SJCRH30 (cell line): ENCODE measurements around the gene NLRP3. TPM values are rescaled to one million over a fixed set of nuclear protein-coding genes. Genes with fewer than 3 reads are reported as not detected.
A peak's percentile ranks its signal among the peaks of the same experiment; 100 is the strongest.
"Not testable (repeated sequence)": the region's sequence is repeated elsewhere in the genome, so short reads cannot be mapped to it uniquely, and the experiment has no call there.

Experiments
- DNase-seq, 2 experiments: peaks; one replicate each; pipeline ENCODE4 v3.0.0-alpha.2; 2015 to 2020
- H3K27ac ChIP-seq: fragments of 250-450 bp; sonication (Bioruptor Pico); 2 replicates; pipeline ENCODE4 v1.5.1; 2020; ENCODE audit warnings: mild to moderate bottlenecking, moderate library complexity
- H3K27me3 ChIP-seq: fragments of 250-450 bp; sonication (Bioruptor Pico); 2 replicates; pipeline ENCODE4 v1.5.1; 2020; ENCODE audit warnings: mild to moderate bottlenecking, moderate library complexity
- H3K36me3 ChIP-seq: fragments of 250-450 bp; sonication (Bioruptor Pico); 2 replicates; pipeline ENCODE4 v1.5.1; 2020; ENCODE audit warnings: mild to moderate bottlenecking, moderate library complexity
- H3K4me1 ChIP-seq: fragments of 250-450 bp; sonication (Bioruptor Pico); 2 replicates; pipeline ENCODE4 v1.5.1; 2020; ENCODE audit warnings: mild to moderate bottlenecking, moderate library complexity
- H3K4me3 ChIP-seq: fragments of 250-450 bp; sonication (Bioruptor Pico); 2 replicates; pipeline ENCODE4 v1.5.1; 2020; ENCODE audit warnings: mild to moderate bottlenecking, moderate library complexity
- H3K9me3 ChIP-seq: fragments of 250-450 bp; sonication (Bioruptor Pico); replicated peaks from 2 replicates; pipeline ENCODE4 v1.5.1; 2020; ENCODE audit warnings: mild to moderate bottlenecking, moderate library complexity
- total RNA-seq: library from RNA; depleted of rRNA; stranded (reverse); fragments of >200 nt; shearing (Covaris generic); gene quantifications from 2 replicates; pipeline ENCODE4 v1.2.3, GENCODE V29; 2014; rRNA removed

NLRP3 gene
- total RNA-seq, result 0.05 and 0.36 TPM in 2 replicates

DNA sequence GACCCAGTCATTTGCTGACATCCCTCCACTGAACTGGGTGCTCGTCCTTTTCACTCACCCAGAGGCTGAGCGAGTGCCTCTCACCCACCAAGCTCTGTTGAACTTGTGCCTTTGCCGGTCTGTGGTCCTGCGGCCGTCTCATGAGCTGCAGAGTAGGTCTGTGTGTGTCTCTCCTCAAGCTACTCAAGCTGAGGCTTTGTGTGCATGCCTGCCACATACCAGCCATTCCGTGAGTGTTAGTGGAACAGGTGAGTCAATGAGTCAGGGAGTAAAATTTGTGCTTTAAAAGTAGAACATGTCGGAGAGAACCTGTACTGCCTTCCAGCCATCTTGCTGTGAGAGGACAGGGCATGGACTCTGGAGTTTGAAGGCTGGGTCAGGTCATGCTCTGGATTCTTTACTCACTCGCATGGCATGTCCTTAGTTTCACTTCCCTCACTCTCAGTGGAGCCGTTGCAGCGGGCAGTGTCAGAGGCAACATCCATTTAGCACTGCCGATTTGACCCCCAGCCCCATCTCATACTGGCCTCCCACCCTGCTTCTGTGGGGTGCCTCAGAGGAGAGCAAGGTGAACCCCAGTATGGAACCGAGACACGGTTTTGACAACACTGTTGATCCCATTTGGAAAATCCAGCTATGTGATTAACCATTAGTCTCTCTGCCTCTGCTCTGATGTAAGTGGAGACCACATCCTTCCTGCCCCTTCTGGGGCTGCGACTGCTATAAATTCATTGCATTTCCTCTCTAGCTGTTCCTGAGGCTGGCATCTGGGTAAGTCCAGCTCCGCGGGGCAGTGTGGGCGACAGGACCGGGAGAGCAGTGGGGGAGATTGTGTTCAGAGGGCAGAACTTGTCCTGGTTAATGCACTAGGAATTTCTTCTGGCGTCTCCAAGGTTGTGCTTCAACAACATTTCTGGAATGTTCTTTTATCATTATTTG is at the start of gene NLRP3:
Gene NLRP3, plus strand, starts transcription at position 751 of the 939 bp plus-strand sequence. CDS start 2,628 bp downstream, outside the sequence.
- Histone ChIP-seq H3K9me3 (no peaks in the 10 kb centered on the region), H3K36me3 (no peaks in the 10 kb centered on the region), H3K27ac (no peak within 1 kb of the TSS), H3K4me1 (no peaks in the 10 kb centered on the region), H3K27me3 (no peaks in the 10 kb centered on the region), H3K4me3 (no peak within 1 kb of the TSS)
- no peak for DNase-seq

DNA sequence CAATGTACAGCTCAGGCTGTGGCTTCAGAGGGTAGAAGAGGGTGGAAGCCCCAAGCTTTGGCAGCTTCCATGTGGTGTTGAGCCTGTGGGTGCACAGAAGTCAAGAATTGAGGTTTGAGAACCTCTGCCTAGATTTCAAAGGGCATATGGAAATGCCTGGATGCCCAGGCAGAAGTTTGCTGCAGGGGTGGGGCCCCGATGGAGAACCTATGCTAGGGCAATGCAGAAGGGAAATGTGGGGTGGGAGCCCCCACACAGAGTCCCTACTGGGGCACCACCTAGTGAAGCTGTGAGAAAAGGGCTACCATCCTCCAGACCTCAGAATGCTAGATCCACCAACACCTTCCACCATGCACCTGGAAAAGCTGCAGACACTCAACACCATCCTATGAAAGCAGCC is 49.6 kb upstream of the NLRP3 start:
- H3K27ac ChIP-seq, H3K36me3 ChIP-seq, H3K9me3 ChIP-seq, H3K27me3 ChIP-seq, H3K4me3 ChIP-seq, DNase-seq, H3K4me1 ChIP-seq: not testable (repeated sequence)

- H3K27ac ChIP-seq, result no peak overlapping the region
- H3K36me3 ChIP-seq, result no peaks in the 10 kb centered on the region
- no peak overlapping the region for H3K4me3 ChIP-seq
- H3K4me1 ChIP-seq, result no peaks in the 10 kb centered on the region
- H3K27me3 ChIP-seq, result no peaks in the 10 kb centered on the region
- H3K9me3 ChIP-seq, result no peaks in the 10 kb centered on the region
- no peak for DNase-seq
Measured at GRCh38 chr1:247366926-247367645, 48.9 kb upstream of the NLRP3 start.

DNA sequence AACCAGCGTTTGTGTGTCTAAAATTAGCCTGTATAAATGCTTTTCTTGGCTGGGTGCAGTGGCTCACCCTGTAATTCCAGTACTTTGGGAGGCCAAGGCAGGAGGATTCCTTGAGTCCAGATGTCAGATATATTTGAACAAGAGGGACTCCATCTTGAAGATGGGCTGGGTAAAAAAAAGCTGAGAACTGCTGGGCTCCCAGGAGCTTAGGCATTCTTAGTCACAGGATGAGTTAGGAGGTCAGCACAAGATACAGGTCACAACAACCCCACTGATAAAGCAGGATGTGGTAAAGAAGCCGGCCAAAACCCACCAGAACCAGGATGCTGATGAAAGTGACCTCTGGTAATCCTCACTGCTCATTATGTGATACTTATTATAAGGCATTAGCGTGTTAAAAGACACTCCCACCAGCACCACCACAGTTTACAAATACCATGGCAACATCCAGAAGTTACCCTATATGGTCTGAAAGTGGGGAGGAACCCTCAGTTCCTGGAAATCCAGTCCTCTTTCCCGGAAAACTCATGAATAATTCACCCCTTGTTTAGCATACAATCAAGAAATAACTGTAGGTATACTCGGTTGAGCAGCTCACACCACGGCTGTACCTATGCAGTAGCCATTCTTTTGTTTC is 48.1 kb upstream of the NLRP3 start:
- H3K4me1 ChIP-seq, result no peaks in the 10 kb centered on the region
- no peak for DNase-seq
- no peaks in the 10 kb centered on the region for H3K27me3 ChIP-seq
- H3K9me3 ChIP-seq, result no peaks in the 10 kb centered on the region
- H3K36me3 ChIP-seq, result no peaks in the 10 kb centered on the region
- no peak overlapping the region for H3K4me3 ChIP-seq
- no peak overlapping the region for H3K27ac ChIP-seq

DNA sequence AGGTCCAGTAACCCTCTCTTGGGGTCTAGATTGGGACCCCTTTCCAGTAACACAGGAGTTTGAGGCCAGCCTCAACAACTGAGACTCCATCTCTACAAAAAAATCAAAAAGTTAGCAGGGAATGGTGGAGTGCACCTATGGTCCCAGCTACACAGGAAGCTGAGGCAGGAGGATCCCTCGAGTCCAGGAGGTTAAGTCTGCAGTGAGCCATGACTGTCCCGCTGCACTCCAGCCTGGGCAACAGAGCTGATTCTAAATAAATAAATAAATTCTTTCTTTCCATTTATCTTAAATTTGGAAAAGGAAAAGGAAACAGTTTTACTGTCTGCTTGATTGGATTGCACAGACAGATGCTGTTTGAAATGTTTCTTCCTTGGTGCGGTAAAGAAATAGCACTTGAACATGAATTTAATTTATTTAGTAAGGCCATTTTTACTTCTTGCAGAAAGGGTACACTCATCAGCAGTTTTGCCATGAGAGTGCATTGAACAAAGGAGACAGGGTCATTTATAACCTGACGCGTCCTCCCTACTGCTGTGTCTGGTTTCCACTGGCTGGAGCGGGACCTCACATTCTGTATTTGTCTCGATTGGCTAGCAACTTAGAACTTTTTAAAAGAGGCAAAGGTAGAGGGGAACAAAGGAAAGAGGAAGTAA is 47.4 kb upstream of the NLRP3 start:
- Histone ChIP-seq H3K27me3 (no peaks in the 10 kb centered on the region), H3K9me3 (no peaks in the 10 kb centered on the region), H3K4me3 (no peak overlapping the region), H3K36me3 (no peaks in the 10 kb centered on the region), H3K4me1 (no peaks in the 10 kb centered on the region), H3K27ac (no peak overlapping the region)
- DNase-seq, result no peak

DNA sequence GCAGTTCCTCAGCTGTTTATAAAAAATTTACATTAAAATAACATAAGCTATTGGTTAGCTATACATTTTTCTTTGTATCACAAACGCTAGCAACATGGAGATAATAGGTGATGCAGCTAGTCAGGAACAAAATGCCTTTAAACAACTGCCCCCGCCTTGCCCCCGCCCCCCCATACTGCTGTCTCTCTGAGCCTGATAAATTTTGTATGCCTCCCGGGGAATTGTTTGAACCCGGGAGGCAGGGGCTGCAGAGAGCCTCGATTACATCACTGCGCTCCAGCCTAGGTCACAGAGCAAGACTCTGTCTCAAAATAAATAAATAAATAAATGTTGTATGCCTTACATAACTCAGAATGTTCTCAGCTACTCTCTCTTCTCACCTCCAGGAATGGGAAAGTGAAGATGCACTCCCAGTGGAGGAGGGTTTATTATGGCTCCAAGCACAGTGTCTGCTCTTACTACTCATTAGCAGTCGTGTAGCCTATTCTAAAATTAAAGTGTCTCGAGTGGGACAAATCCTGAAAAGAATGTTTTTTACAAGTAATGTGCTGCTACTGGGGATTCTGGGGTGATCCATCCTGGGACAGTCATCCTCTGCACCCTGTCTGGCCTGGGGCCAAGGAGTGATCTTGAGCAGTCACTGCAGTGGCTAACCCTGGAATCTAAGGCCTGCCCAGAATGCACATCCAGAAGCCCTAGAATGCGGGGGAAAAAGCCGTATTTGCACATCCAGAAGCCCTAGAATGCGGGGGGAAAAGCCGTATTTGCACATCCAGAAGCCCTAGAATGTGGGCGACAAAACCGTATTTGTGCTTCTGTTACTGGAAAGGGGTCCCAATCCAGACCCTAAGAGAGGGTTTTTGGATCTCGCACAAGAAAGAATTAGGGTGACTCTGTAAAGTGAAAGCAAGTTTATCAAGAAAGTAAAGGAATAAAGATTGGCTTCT is 44.9 kb upstream of the NLRP3 start:
- Histone ChIP-seq H3K27ac (no peak overlapping the region), H3K36me3 (no peaks in the 10 kb centered on the region), H3K4me1 (no peaks in the 10 kb centered on the region), H3K4me3 (no peak overlapping the region), H3K9me3 (no peaks in the 10 kb centered on the region), H3K27me3 (no peaks in the 10 kb centered on the region)
- DNase-seq, result peak in 1 of 2 experiments; percentile 8

DNA sequence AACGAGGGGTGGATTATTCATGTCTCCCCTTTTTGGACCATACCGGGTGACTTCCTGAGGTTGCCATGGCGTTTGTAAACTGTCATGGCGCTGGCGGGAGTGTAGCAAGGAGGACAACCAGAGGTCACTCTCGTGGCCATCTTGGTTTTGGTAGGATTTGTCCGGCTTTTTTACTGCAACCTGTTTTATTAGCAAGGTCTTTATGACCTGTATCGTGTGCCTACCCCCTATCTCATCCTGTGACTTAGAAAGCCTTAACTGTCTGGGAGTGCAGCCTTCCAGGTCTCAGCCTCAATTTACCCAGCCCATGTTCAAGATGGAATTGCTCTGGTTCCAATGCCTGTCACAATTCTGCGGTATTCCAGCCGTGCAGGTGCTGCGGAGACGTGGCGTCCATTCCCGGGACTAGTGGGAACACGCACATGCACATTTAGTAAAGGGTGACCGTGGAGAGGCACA is 44.1 kb upstream of the NLRP3 start:
- no peak overlapping the region for H3K4me3 ChIP-seq
- no peaks in the 10 kb centered on the region for H3K4me1 ChIP-seq
- no peaks in the 10 kb centered on the region for H3K9me3 ChIP-seq
- no peaks in the 10 kb centered on the region for H3K27me3 ChIP-seq
- no peaks in the 10 kb centered on the region for H3K36me3 ChIP-seq
- DNase-seq, result no peak
- no peak overlapping the region for H3K27ac ChIP-seq

DNA sequence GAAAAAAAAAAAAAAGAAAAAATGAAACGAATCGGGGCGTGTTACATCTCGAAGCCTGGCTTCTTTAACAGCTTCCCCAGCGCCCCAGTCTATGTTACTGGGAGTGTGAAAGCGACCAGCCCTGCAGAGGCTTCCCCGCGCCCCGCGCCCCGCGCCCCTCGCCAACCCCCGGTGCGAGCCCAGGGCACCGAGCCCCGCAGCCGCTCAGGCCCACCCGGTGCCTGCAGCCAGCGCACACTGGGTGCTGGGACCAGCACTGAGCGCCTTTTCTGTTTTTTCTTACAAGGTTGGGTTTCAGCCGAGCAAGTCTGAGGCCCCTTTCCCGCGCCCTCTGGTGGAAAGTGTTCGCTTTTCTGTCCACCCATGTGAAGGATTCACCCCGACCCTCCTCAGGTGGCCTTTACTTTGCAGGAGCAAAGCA is 42.2 kb upstream of the NLRP3 start:
- Histone ChIP-seq H3K9me3 (no peaks in the 10 kb centered on the region), H3K36me3 (no peaks in the 10 kb centered on the region), H3K27me3 (no peaks in the 10 kb centered on the region), H3K4me3 (no peak overlapping the region), H3K4me1 (no peaks in the 10 kb centered on the region), H3K27ac (no peak overlapping the region)
- DNase-seq, result no peak

GRCh38 chr1:247374651-247375334 is 41.2 kb upstream of the NLRP3 start:
- H3K9me3 ChIP-seq, H3K36me3 ChIP-seq, DNase-seq, H3K27me3 ChIP-seq, H3K4me3 ChIP-seq, H3K27ac ChIP-seq, H3K4me1 ChIP-seq: not testable (repeated sequence)

DNA sequence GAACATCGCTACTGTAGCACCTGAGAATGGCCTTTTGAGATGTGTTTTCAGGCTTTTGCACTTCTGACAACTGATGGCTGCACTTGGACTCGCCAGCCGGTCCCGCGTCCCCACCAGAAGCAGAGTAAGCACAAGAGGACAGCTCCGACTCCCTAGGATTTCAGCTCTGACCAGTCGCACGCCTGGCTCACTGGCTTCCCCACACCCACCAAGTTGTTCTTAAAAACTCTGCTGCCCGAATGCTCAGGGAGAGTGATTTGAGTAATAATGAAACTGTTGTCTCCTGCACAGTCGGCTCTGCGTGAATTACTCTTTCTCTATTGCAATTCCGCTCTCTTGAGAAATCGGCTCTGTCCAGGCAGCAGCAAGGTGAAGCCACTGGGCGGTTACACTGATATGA is 40.2 kb upstream of the NLRP3 start:
- H3K27ac ChIP-seq, result no peak overlapping the region
- no peaks in the 10 kb centered on the region for H3K9me3 ChIP-seq
- H3K36me3 ChIP-seq, result no peaks in the 10 kb centered on the region
- H3K4me1 ChIP-seq, result no peaks in the 10 kb centered on the region
- no peaks in the 10 kb centered on the region for H3K27me3 ChIP-seq
- H3K4me3 ChIP-seq, result no peak overlapping the region
- no peak for DNase-seq

GRCh38 chr1:247376659-247377058 is 39.3 kb upstream of the NLRP3 start:
- H3K4me1 ChIP-seq, result no peaks in the 10 kb centered on the region
- no peak overlapping the region for H3K27ac ChIP-seq
- no peaks in the 10 kb centered on the region for H3K36me3 ChIP-seq
- no peak overlapping the region for H3K4me3 ChIP-seq
- DNase-seq, result no peak
- no peaks in the 10 kb centered on the region for H3K9me3 ChIP-seq
- H3K27me3 ChIP-seq, result no peaks in the 10 kb centered on the region

DNA sequence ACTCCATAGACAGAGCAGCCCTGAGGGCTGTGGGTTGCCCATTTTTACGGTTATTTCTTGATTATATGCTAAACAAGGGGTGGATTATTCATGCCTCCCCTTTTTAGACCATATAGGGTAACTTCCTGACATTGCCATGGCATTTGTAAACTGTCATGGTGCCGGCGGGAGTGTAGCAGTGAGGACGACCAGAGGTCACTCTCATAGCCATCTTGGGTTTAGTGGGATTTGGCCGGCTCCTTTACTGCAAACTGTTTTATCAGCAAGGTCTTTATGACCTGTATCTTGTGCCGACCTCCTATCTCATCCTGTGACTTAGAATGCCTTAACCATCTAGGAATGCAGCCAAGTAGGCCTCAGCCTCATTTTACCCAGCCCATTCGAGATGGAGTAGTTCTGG is 38.3 kb upstream of the NLRP3 start:
- not testable (repeated sequence) for H3K27ac ChIP-seq, H3K4me1 ChIP-seq, H3K36me3 ChIP-seq, DNase-seq, H3K27me3 ChIP-seq, H3K9me3 ChIP-seq, H3K4me3 ChIP-seq

DNA sequence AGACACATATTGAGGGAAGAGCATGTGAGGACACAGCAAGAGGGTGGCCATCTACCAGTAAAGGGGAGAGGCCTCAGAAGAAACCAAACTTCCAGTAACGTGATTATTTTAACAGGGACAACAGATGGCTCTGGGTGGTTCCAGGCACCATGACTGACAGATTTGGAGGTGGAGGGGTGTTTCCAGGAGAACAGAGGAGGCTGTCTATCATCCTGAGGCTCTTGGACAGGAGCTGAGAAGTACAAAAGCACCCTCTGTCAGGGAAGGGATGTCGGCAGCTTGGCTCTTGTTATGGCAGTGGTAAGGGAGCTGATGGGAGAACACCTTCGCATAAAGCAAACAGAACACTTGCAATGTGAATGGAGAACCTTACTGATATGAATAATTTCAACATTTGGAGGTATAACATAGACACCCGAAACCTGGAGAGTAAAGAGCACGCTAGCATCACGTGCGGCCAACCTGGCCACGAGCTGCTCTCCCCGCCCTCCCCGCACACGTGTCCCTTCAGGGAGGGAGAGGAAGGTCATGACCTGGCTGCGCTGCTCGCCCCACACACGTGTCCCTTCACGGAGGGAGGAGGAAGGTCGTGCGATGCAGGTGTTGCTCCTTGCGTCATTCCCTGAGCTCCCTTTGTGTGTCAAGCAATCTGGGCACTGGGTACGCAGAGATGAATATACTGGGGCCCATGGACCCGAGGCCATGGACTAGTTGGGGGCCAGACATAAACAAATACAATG is 37.5 kb upstream of the NLRP3 start:
- H3K36me3 ChIP-seq, result no peaks in the 10 kb centered on the region
- H3K27ac ChIP-seq, result no peak overlapping the region
- no peak for DNase-seq

More for the DNA sequence above, 37.5 kb upstream of the NLRP3 start:
- H3K9me3 ChIP-seq, result no peaks in the 10 kb centered on the region
- H3K27me3 ChIP-seq, result no peaks in the 10 kb centered on the region
- no peak overlapping the region for H3K4me3 ChIP-seq
- H3K4me1 ChIP-seq, result no peaks in the 10 kb centered on the region
